Sigmoid colon (tissue), 3 donors: Measurements from ENCODE around the gene SLC47A2.

Source experiments
- POLR2A ChIP-seq, 2 donors: fragments of 450-650 bp; IDR thresholded peaks; one replicate each; pipeline ENCODE4 v1.6.1; 2016; ENCODE audit warnings: antibody characterized with exemption in 2 of 2, mild to moderate bottlenecking in 2 of 2, moderate library complexity in 2 of 2
- TF ChIP-seq, protein P1 (sequence below), 4 experiments: fragments of 450-650 bp in 3 of 4; fragments of 200-600 bp in 1 of 4; IDR thresholded peaks; one replicate each; pipeline ENCODE4 v1.5.1; 2016 to 2019; ENCODE audit warnings: antibody characterized with exemption in 4 of 4, mild to moderate bottlenecking in 3 of 4, moderate library complexity in 2 of 4

DNA sequence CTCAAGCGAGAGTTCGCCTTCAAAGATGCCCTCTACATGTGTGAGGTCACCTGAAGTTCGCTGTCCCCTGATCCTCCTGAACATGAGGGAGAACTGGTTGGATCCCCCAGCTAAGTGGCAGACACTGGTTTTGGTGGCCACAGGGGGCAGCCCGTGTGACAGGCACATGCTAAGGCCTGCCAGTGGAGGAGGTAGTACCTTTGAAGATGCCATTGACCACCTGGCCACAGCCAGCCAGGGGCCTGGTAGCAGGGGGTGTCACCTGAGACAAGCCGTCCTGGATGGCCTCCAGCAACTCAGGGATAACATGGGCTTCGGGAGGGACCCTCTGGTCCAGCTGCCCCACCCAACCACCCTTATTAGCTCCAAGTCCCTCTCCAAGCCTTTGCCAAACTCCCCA is 39.0 kb upstream of the SLC47A2 start:
- TF ChIP-seq, protein P1, sequence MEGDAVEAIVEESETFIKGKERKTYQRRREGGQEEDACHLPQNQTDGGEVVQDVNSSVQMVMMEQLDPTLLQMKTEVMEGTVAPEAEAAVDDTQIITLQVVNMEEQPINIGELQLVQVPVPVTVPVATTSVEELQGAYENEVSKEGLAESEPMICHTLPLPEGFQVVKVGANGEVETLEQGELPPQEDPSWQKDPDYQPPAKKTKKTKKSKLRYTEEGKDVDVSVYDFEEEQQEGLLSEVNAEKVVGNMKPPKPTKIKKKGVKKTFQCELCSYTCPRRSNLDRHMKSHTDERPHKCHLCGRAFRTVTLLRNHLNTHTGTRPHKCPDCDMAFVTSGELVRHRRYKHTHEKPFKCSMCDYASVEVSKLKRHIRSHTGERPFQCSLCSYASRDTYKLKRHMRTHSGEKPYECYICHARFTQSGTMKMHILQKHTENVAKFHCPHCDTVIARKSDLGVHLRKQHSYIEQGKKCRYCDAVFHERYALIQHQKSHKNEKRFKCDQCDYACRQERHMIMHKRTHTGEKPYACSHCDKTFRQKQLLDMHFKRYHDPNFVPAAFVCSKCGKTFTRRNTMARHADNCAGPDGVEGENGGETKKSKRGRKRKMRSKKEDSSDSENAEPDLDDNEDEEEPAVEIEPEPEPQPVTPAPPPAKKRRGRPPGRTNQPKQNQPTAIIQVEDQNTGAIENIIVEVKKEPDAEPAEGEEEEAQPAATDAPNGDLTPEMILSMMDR (IDR thresholded peaks at IDR 0.05), result no peak
- TF ChIP-seq POLR2A (IDR thresholded peaks at IDR 0.05), result no peak
